Tongue (tissue), 2 donors: ENCODE data around the gene CABP7. TPM values are rescaled to one million over a fixed set of nuclear protein-coding genes. Genes with fewer than 3 reads are reported as not detected.
"Not testable (repeated sequence)": the region's sequence is repeated elsewhere in the genome, so short reads cannot be mapped to it uniquely, and the experiment has no call there.

ENCODE experiments used
- DNase-seq: peaks from one replicate; pipeline ENCODE4 v3.0.0-alpha.2; 2015
- total RNA-seq: library from RNA; depleted of rRNA; stranded (reverse); fragments of >200 nt; gene quantifications from one replicate; pipeline ENCODE4 v1.2.3, GENCODE V29; 2014

The CABP7 gene
- total RNA-seq, 1 donor from 2014 or later: 0.21 TPM

GRCh38 chr22:29750029-29750428 lies 30.2 kb downstream of the CABP7 start:
- no peak for DNase-seq

- DNase-seq: no peak
Measured at GRCh38 chr22:29750559-29751538, 31.0 kb downstream of the CABP7 start.

GRCh38 chr22:29751669-29752068 lies 31.9 kb downstream of the CABP7 start:
- no peak for DNase-seq

GRCh38 chr22:29753808-29754657 lies 34.2 kb downstream of the CABP7 start:
- no peak for DNase-seq

- DNase-seq: not testable (repeated sequence)
Measured at GRCh38 chr22:29754658-29755395, 35.0 kb downstream of the CABP7 start.

DNA sequence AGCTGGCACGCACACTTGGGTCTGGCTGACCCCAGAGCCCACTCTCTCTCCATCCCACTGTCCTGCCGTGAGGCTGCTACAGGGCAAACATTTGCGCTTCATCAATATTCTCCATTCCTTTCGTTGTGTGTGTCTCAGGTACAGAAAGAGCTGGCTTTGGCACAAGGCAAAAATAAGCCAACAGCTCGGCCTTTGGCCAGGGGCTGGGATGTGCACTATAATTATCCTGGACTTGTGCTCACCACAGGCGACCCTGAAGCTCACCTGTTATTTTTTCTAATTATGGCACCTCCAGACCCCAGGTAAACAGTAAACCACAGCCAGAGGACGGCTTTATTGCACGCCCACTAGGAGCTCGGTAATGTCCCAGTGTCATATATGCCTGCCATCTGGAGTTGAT lies 36.1 kb downstream of the CABP7 start:
- DNase-seq: no peak

DNA sequence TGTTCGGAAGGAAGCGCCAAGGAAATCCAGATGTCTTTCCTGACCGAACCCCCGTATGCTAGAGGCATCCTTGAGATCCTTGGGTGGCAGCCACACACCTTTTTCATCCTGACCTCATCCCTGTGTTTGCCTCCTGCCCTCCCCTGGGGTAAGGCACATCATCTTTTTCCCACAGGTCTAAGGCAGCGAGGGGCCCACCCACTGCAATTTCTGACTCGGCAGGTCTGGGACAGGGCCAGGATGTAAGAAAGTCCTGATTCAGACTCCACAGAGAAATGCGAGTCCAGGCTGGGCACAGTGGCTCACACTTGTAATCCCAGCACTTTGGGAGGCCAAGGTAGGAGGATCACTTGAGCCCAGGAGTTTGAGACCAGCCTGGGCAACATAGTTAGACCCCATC lies 36.5 kb downstream of the CABP7 start:
- no peak for DNase-seq

- DNase-seq: no peak
Measured at GRCh38 chr22:29757096-29757495, 37.3 kb downstream of the CABP7 start.

GRCh38 chr22:29758068-29758622 lies 38.3 kb downstream of the CABP7 start:
- no peak for DNase-seq

- DNase-seq: no peak
Measured at GRCh38 chr22:29758959-29759358, 39.2 kb downstream of the CABP7 start.

DNA sequence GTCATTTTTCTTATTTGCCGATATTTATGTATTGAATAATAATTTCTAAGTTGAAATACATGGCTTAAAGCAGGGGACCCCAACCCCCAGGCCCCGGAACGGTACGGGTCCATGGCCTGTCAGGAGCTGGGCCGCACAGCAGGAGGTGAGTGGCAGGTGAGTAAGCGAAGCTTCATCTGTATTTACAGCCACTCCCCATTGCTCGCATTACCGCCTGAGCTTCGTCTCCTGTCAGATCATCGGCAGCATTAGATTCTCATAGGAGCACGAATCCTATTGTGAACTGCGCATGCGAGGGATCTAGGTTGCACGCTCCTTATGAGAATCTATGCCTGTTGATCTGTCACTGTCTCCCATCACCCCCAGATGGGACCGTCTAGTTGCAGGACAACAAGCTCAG lies 42.5 kb downstream of the CABP7 start:
- no peak for DNase-seq

DNA sequence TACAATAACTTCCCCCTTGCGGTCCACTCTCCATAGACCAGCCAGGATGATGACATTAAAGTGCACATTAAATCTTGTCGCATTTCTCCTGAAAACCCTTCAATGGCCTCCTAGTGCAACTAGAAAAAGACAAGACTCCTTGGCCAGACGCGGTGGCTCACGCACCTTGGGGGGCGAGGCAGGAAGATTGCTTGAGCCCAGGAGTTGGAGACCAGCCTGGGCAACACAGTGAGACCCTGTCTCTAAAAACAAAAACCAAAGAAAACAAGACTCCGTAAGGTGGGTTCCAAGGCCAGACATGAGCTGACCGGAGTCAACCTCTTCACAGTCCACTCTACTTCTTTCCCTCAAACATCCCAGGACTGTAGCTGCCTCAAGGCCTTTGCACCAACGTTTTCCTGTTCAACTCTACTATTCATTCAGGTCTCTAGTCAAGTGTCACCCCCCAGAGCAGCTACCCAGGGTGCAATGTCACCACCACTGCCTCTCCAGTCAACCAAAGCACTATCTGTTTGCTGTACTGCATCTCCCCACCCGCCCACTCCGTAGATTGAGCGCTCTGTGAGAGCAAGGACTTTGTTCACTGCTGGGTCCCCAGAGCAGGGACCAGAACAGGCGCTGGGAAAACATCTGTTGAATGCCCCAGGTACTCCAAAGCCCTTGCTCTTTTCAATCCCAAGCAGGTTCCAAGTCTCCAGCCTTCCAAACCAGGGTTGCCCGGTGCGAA lies 46.3 kb downstream of the CABP7 start:
- no peak for DNase-seq

GRCh38 chr22:29766632-29767170 lies 46.9 kb downstream of the CABP7 start, which contains the start of gene ZMAT5:
TSS of gene ZMAT5 (minus strand) at chr22:29767007. CDS start at chr22:29748544, 18,463 bp downstream.
- peak; percentile 99 for DNase-seq

GRCh38 chr22:29767171-29768051 lies 47.6 kb downstream of the CABP7 start, which contains the start of gene UQCR10:
TSS of gene UQCR10 (plus strand) at chr22:29767369. CDS start at chr22:29767399, 30 bp downstream.
- peak; percentile 97 for DNase-seq

DNA sequence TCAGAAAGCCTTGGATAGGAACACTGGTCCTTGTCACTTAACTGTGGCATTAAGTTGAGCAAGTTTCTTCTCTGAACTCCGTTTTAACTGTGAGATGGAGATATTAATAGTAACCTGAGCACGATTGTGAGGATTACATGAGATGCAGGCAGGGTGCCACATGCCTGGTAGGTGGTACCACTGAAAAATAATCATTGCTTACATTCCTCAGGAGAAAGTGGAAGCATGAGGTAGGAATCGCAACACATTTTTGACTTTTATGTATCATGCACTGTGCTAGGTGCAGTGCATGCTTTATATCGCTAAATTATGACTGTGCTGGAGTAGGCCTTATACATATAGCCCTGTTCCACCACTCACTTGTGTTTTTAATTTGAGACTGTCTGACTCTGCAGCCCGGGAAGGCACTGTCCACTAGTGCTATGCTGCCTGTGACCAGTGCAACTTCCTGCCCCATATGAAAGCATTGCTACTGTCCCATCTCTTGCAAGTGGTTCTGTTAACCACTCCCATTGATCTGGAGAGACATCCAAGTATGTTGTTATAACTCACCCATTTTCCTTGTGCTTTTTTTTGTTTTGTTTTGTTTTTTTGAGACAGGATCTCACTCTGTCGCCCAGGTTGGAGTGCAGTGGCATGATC lies 48.4 kb downstream of the CABP7 start:
- DNase-seq: no peak

DNA sequence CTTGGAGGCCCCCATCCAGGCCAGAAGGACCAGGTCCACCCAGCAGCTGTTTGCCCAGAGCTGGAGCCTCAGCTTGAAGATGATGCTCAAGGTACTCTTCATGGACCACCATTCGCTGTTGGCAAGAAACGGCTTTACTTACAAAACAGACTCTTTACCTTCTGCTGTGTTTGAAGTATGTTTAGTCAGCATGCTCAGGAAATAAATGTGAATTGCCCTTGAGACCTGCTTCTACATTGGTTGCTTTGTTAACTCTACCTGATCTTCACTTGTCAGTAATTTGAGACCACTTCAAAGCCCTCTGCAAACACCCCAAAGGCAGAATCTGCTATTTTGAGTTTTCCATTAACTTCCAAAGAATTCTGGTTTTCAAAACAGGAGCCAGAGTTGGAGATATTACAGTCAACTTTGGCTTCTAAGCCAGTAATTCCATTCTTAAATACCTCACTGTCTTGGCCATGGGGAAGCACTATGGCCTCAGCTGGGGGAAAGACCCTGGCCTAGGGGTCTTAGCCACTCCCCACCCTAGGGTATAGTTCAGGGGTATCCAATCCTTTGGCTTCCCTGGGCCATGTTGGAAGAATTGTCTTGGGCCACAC lies 50.0 kb downstream of the CABP7 start:
- no peak for DNase-seq

DNA sequence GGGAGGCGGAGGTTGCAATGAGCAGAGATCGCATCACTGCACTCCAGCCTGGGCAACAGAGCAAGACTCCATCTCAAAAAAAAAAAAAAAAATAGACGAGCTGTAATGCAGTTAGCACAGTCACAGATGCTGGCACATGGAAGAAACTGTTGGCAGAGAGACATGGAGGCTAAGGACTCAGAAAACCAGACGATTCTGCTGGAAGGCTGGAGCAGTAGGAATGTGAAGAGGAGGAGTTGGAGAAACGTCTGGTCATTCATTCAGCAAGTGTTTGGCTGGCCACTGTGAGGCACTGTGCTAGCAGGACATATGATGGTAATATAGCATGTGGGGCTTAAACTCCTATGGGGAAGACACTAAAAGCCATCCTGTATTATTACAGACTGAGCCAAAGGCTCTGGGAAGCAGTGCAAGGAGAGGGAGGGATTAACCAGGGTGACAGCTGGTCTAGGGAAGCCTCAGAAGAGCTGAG lies 52.4 kb downstream of the CABP7 start:
- DNase-seq: peak; percentile 42

DNA sequence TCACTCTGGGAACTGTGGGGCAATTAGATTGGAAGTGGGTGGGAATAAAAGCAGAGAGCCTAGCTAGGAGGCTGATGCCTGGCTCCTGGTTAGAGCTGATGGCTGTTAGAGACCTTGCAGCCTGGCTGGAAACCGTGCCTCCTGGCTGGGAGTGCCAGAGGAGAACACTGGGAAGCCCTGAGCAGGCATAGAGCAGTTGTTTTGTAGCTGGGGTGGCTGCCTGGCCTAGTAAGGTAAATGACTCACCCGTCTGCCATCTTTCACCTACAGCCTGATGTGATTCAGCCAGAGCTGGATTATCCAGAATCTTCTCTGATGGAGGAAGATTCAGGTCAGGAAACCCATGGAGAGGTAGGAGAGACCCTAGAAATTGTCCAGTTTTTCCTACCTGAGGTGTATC lies 53.4 kb downstream of the CABP7 start:
- DNase-seq: no peak

GRCh38 chr22:29780220-29780619 lies 60.4 kb downstream of the CABP7 start:
- no peak for DNase-seq
